Activated CD4-positive, CD25-positive, alpha-beta regulatory T cell treated with anti-CD3 and anti-CD28 coated beads, Interleukin-2, amount 50 U/mL, for 72 hours (primary cell): ENCODE measurements around the gene CARMIL3.

Experiments
- DNase-seq: peaks from one replicate; pipeline ENCODE4 v3.0.0; 2021

The CARMIL3 gene

GRCh38 chr14:24064091-24064795 lies 12.4 kb downstream of the CARMIL3 start:
- DNase-seq: no peak

- no peak for DNase-seq
These were observed 13.0 kb downstream of the CARMIL3 start for GRCh38 chr14:24064856-24065255.

GRCh38 chr14:24065408-24065807 lies 13.6 kb downstream of the CARMIL3 start:
- no peak for DNase-seq

GRCh38 chr14:24066496-24067132 lies 14.8 kb downstream of the CARMIL3 start:
- DNase-seq: no peak

GRCh38 chr14:24067133-24068082 lies 15.6 kb downstream of the CARMIL3 start:
- no peak for DNase-seq

GRCh38 chr14:24068711-24069410 lies 17.1 kb downstream of the CARMIL3 start:
- no peak for DNase-seq

- DNase-seq: no peak
These were observed 17.6 kb downstream of the CARMIL3 start for GRCh38 chr14:24069411-24069735.

- no peak for DNase-seq
These were observed 18.7 kb downstream of the CARMIL3 start for GRCh38 chr14:24070285-24071143.

GRCh38 chr14:24071144-24071697 lies 19.4 kb downstream of the CARMIL3 start, which contains the start of gene CPNE6:
Gene CPNE6 (plus strand): TSS chr14:24071562. CDS start chr14:24072937, 1,375 bp downstream.
- no peak for DNase-seq

GRCh38 chr14:24071836-24072430 lies 20.1 kb downstream of the CARMIL3 start:
- DNase-seq: no peak

- DNase-seq: no peak
These were observed 20.6 kb downstream of the CARMIL3 start for GRCh38 chr14:24072436-24072835.

- no peak for DNase-seq
These were observed 21.4 kb downstream of the CARMIL3 start for GRCh38 chr14:24072881-24073877.

- DNase-seq: no peak
These were observed 23.0 kb downstream of the CARMIL3 start for GRCh38 chr14:24074625-24075484.

- no peak for DNase-seq
These were observed 23.9 kb downstream of the CARMIL3 start for GRCh38 chr14:24075485-24076301.

- no peak for DNase-seq
These were observed 24.4 kb downstream of the CARMIL3 start for GRCh38 chr14:24076302-24076601.

- DNase-seq: no peak
These were observed 25.3 kb downstream of the CARMIL3 start for GRCh38 chr14:24077086-24077485.

GRCh38 chr14:24078146-24078545 lies 26.3 kb downstream of the CARMIL3 start:
- no peak for DNase-seq

- no peak for DNase-seq
These were observed 27.8 kb downstream of the CARMIL3 start for GRCh38 chr14:24079491-24080141.
